ENCODE data around the gene TMC1.

DNA sequence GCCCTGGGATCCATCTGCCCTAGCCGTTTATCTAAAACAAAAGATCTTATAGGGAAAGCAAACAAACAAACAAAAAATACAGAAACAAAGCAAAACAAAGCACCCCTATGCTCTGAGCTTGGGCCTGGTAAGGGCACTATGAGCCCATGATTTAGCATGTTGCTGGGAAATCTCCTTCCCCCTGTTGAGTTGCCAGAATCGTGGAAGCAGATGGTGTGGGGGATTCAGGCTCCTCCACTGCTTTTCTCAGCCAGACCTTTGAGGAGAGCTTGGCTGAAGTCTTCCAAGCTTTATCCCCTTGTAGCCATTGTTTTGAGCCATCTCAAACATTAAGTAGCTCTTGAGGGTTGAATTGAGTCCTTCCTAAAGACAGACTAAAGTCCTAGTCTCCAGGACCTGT, 29.9 kb downstream of the TMC1 start:
- TF ChIP-seq, protein P1, sequence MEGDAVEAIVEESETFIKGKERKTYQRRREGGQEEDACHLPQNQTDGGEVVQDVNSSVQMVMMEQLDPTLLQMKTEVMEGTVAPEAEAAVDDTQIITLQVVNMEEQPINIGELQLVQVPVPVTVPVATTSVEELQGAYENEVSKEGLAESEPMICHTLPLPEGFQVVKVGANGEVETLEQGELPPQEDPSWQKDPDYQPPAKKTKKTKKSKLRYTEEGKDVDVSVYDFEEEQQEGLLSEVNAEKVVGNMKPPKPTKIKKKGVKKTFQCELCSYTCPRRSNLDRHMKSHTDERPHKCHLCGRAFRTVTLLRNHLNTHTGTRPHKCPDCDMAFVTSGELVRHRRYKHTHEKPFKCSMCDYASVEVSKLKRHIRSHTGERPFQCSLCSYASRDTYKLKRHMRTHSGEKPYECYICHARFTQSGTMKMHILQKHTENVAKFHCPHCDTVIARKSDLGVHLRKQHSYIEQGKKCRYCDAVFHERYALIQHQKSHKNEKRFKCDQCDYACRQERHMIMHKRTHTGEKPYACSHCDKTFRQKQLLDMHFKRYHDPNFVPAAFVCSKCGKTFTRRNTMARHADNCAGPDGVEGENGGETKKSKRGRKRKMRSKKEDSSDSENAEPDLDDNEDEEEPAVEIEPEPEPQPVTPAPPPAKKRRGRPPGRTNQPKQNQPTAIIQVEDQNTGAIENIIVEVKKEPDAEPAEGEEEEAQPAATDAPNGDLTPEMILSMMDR (IDR thresholded peaks at IDR 0.05) = no peak
- TF ChIP-seq EZH2 (IDR thresholded peaks at IDR 0.05) = no peak

Measured in neural progenitor cell (in vitro differentiated cells).